Endothelial cell of umbilical vein (primary cell): Measurements from ENCODE around the gene PTCH1. TPM values are rescaled to one million over a fixed set of nuclear protein-coding genes. Genes with fewer than 3 reads are reported as not detected.

ENCODE experiments used
- BruUV-seq: library from RNA; stranded (reverse); fragments of 400-500 nt; replicated peaks from 2 replicates; lab custom pipeline; 2021; lab: Mats Ljungman, UMichigan
- CTCF ChIA-PET: fragments of 300-600, 350-600 bp; sonication (Branson Sonifier 250); formaldehyde crosslinking; loops from one replicate; lab custom pipeline; 2021; ENCODE audit warnings: antibody characterized with exemption, inconsistent platforms; lab: Charles Lee
- POLR2A ChIA-PET: fragments of 300-600, 350-600 bp; sonication (Branson Sonifier 250); formaldehyde crosslinking; loops from one replicate; lab custom pipeline; 2021; ENCODE audit warnings: antibody characterized with exemption, inconsistent platforms; lab: Charles Lee
- DNase-seq: peaks from one replicate; pipeline ENCODE4 v3.0.0-alpha.2; 2011; ENCODE audit warnings: low read depth, low spot score
- FAIRE-seq: peaks from 2 replicates; lab custom pipeline; 2011; peaks lifted over from hg19 to GRCh38; lab: Jason Lieb, UNC
- H2AFZ ChIP-seq: 2 replicates; pipeline ENCODE4 v1.6.0; 2012; ENCODE audit warnings: low read depth, low read length, control low read depth, inconsistent platforms
- H3K27ac ChIP-seq: 2 replicates; pipeline ENCODE4 v1.5.1; 2011; ENCODE audit warnings: low read depth, mild to moderate bottlenecking, control low read depth, low read length, moderate library complexity; ENCODE audit not compliant: insufficient read depth
- H3K27me3 ChIP-seq, 2 experiments: 2 replicates each; pipeline versions ENCODE4 v1.6.0 to v1.6.1; 2011; ENCODE audit warnings: low read length in 2 of 2, mixed read lengths in 1 of 2; ENCODE audit not compliant: control insufficient read depth in 2 of 2, insufficient read depth in 2 of 2
- H3K36me3 ChIP-seq, 2 experiments: 2 replicates in 1 of 2; 3 replicates in 1 of 2; pipeline ENCODE4 v1.5.1; 2011; ENCODE audit warnings: low read length in 2 of 2, mild to moderate bottlenecking in 1 of 2, moderate library complexity in 1 of 2; ENCODE audit not compliant: control insufficient read depth in 2 of 2, insufficient read depth in 2 of 2; ENCODE audit errors: extremely low read depth in 1 of 2
- H3K4me1 ChIP-seq: 3 replicates; pipeline ENCODE4 v1.5.1; 2011; ENCODE audit warnings: mild to moderate bottlenecking, low read length; ENCODE audit not compliant: control insufficient read depth, insufficient read depth; ENCODE audit errors: extremely low read depth
- H3K4me2 ChIP-seq: 2 replicates; pipeline ENCODE4 v1.6.1; 2011; ENCODE audit warnings: low read length, control low read depth, mixed read lengths; ENCODE audit not compliant: insufficient read depth
- H3K4me3 ChIP-seq, 3 experiments: fragments of 200-600 bp in 1 of 3; sonication (generic), shearing (Covaris generic) in 1 of 3; replicated peaks in 1 of 3; 2 replicates each; pipeline ENCODE4 v1.5.1; 2011 to 2016; ENCODE audit warnings: control low read depth in 3 of 3, low read length in 3 of 3, mild to moderate bottlenecking in 2 of 3, inconsistent platforms in 1 of 3, low read depth in 1 of 3, moderate library complexity in 1 of 3; ENCODE audit not compliant: insufficient read depth in 1 of 3
- H3K79me2 ChIP-seq: 2 replicates; pipeline ENCODE4 v1.6.0; 2012; ENCODE audit warnings: low read length, inconsistent platforms; ENCODE audit not compliant: control insufficient read depth, insufficient read depth
- H3K9ac ChIP-seq: replicated peaks from 2 replicates; pipeline ENCODE3; 2011; ENCODE audit warnings: low read length, control low read depth; ENCODE audit not compliant: insufficient read depth; ENCODE audit errors: extremely low read depth
- H3K9me1 ChIP-seq: replicated peaks from 3 replicates; pipeline ENCODE4 v1.6.0; 2011; ENCODE audit warnings: mild to moderate bottlenecking, low read length; ENCODE audit not compliant: control insufficient read depth, insufficient read depth; ENCODE audit errors: extremely low read depth
- H3K9me3 ChIP-seq: replicated peaks from 2 replicates; pipeline ENCODE4 v1.5.1; 2012; ENCODE audit warnings: low read length, inconsistent platforms; ENCODE audit not compliant: control insufficient read depth, insufficient read depth
- H4K20me1 ChIP-seq: replicated peaks from 2 replicates; pipeline ENCODE3; 2011; ENCODE audit warnings: mild to moderate bottlenecking, low read length; ENCODE audit not compliant: control insufficient read depth, insufficient read depth; ENCODE audit errors: extremely low read depth
- CTCF ChIP-seq, 2 donors: IDR thresholded peaks; 1 replicate in 1 of 2; 2 replicates in 1 of 2; pipeline ENCODE4 v1.5.1; 2011; ENCODE audit warnings: low read length in 2 of 2, mild to moderate bottlenecking in 2 of 2, moderate library complexity in 2 of 2, control low read depth in 1 of 2, inconsistent platforms in 1 of 2, low read depth in 1 of 2; ENCODE audit not compliant: insufficient read depth in 1 of 2; ENCODE audit errors: extremely low read depth in 1 of 2
- EZH2 ChIP-seq: IDR thresholded peaks from 2 replicates; pipeline ENCODE4 v1.6.1; 2012; ENCODE audit warnings: borderline replicate concordance, low read depth, mild to moderate bottlenecking, moderate library complexity, low read length, inconsistent platforms; ENCODE audit not compliant: severe bottlenecking
- FOS ChIP-seq: IDR thresholded peaks from 2 replicates; pipeline ENCODE4 v1.6.1; 2011; ENCODE audit warnings: mild to moderate bottlenecking, low read length, moderate library complexity, borderline replicate concordance; ENCODE audit not compliant: insufficient read depth
- GATA2 ChIP-seq: IDR thresholded peaks from 2 replicates; pipeline ENCODE4 v1.7.0; 2011; ENCODE audit warnings: low read depth, mild to moderate bottlenecking, moderate library complexity, mixed read lengths, low read length; ENCODE audit not compliant: insufficient read length, insufficient read depth
- JUN ChIP-seq: IDR thresholded peaks from 2 replicates; pipeline ENCODE4 v1.6.1; 2011; ENCODE audit warnings: borderline replicate concordance, low read depth; ENCODE audit not compliant: insufficient read length, insufficient read depth
- MAX ChIP-seq: IDR thresholded peaks from 2 replicates; pipeline ENCODE4 v1.6.1; 2011; ENCODE audit not compliant: insufficient read depth, insufficient read length
- MYC ChIP-seq: IDR thresholded peaks from one replicate; pipeline ENCODE4 v1.6.1; 2011; ENCODE audit warnings: mild to moderate bottlenecking, low read depth, low read length
- POLR2A ChIP-seq: IDR thresholded peaks from 2 replicates; pipeline ENCODE4 v1.6.1; 2012; ENCODE audit warnings: low read depth, mild to moderate bottlenecking, control low read depth, low read length
- POLR2AphosphoS5 ChIP-seq: IDR thresholded peaks from 2 replicates; pipeline ENCODE4 v1.6.1; 2012; ENCODE audit warnings: low read depth, mild to moderate bottlenecking, control low read depth, low read length, moderate library complexity; ENCODE audit not compliant: insufficient read depth
- dilution Hi-C: fragments of 300-500 bp; cut with MboI; formaldehyde crosslinking; loops from one replicate; pipeline ENCODE4 v1.15.0; 2019; ENCODE audit warnings: low sequenced_read_pairs; ENCODE audit not compliant: extremely low pct_ligation_motif_present
- intact Hi-C: fragments of 100-400 bp; cut with micrococcal nuclease; formaldehyde crosslinking; loops from one replicate; pipeline ENCODE4 v1.10.0; 2022
- polyA plus RNA-seq, 4 experiments: library from polyadenylated mRNA; depleted of rRNA in 3 of 4; stranded (reverse) in 3 of 4; unstranded in 1 of 4; fragments of >200 nt; gene quantifications; 2 replicates each; pipeline versions ENCODE4 v1.2.1 to v1.2.3, GENCODE V29; 2011 to 2012; ENCODE audit warnings: missing spikeins in 1 of 4
- total RNA-seq: library from RNA; stranded (reverse); gene quantifications from 2 replicates; pipeline ENCODE4 v1.2.3, GENCODE V29; 2021

The PTCH1 gene
- total and polyA plus RNA-seq, 2 donors (not counting 3 experiments of a cell fraction or from before 2014, with no cell fraction given), result 3.9 to 12.1 TPM

GRCh38 chr9:95431286-95431685, 85.5 kb downstream of the PTCH1 start:
- Histone ChIP-seq H2AFZ (no peak overlapping the region), H3K27me3 (no peaks in the 10 kb centered on the region), H3K9ac (no peak overlapping the region), H3K36me3 (no peaks in the 10 kb centered on the region), H3K9me1 (no peaks in the 10 kb centered on the region), H3K9me3 (no peaks in the 10 kb centered on the region), H4K20me1 (no peaks in the 10 kb centered on the region), H3K4me1 (peaks cover 5% of the 10 kb centered on the region), H3K79me2 (no peaks in the 10 kb centered on the region), H3K27ac (no peak overlapping the region), H3K4me2 (no peak overlapping the region), H3K4me3 (no peak overlapping the region)
- intact Hi-C loops (no loop called here), dilution Hi-C loops (no loop called here)
- no peak for FAIRE-seq
- no peak for DNase-seq
- TF ChIP-seq JUN (no peak), CTCF (IDR thresholded peaks at IDR 0.05; ENCODE audit: extremely low read depth in 1 of 2, insufficient read depth in 1 of 2, low read depth in 1 of 2, low read length in 2 of 2) (no peak), POLR2AphosphoS5 (no peak), POLR2A (no peak), FOS (no peak), MAX (no peak), GATA2 (no peak), MYC (no peak), EZH2 (no peak)
- CTCF ChIA-PET, result no interaction called here
- no TSS peak for BruUV-seq
- POLR2A ChIA-PET, result no interaction called here
